ENCODE measurements around the gene DGCR6L. TPM values are rescaled to one million over a fixed set of nuclear protein-coding genes. Genes with fewer than 3 reads are reported as not detected.

The DGCR6L gene
- total RNA-seq, 1 donor from 2014 or later = 45.2 TPM

DNA sequence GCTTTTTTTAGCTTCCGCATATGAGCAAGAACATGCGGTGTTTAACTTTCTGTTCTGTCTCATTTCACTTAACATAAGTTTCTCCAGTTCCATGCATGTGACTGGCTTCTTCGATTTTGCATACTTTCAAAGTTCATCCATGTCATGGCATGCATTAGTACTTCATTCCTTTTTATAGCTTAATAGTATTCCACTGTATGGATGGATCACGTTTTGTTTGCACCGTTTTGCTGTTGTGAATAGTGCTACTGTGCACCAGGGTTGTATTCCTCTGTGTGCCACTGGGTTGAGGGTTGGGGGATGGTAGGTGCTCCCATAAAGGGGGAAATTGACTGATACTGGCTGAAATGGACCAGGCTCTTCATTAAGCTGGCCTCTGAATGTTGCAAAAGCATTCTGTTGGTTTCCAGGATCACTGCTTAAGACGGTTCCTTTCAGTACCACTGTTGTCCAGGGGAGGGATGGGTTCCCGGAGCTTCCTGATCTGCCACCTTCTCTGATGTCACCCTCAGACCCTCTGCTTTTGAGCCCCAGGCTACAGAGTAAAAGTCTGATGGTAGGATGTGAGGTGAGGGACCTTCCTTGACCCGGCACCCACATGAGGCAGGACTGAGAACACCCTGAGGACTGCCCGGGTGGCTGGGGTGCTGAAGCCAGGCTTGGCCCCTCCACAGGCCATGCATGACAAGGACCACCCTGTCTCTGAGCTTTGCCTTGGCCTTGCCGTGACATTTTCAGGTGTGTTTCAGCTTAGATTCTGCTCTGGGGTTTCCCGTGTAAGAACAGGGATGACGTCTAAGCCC, 24.4 kb downstream of the DGCR6L start:
- no peak for DNase-seq
- Histone ChIP-seq H3K27me3 (ENCODE audit: low read depth) (peaks cover 9% of the 10 kb centered on the region), H3K9me3 (replicated peaks) (no peaks in the 10 kb centered on the region), H3K4me3 (no peak overlapping the region), H3K4me1 (peaks cover 18% of the 10 kb centered on the region), H3K36me3 (no peaks in the 10 kb centered on the region), H3K27ac (replicated peaks) (no peak overlapping the region)
- intact Hi-C loops (cut with micrococcal nuclease) = no loop called here
- no peak for TF ChIP-seq CTCF (IDR thresholded peaks at IDR 0.05; ENCODE audit: borderline replicate concordance)

- Histone ChIP-seq H3K9me3 (replicated peaks) (no peaks in the 10 kb centered on the region), H3K27me3 (ENCODE audit: low read depth) (peaks cover 30% of the 10 kb centered on the region), H3K4me1 (no peaks in the 10 kb centered on the region), H3K27ac (replicated peaks) (no peak overlapping the region), H3K36me3 (no peaks in the 10 kb centered on the region), H3K4me3 (no peak overlapping the region)
- no peak for TF ChIP-seq CTCF (IDR thresholded peaks at IDR 0.05; ENCODE audit: borderline replicate concordance)
- intact Hi-C loops (cut with micrococcal nuclease) = no loop called here
- no peak for DNase-seq
Measured at GRCh38 chr22:20292673-20293232, 27.1 kb downstream of the DGCR6L start.

GRCh38 chr22:20292108-20292507, 27.8 kb downstream of the DGCR6L start:
- Histone ChIP-seq H3K36me3 (no peaks in the 10 kb centered on the region), H3K9me3 (replicated peaks) (no peaks in the 10 kb centered on the region), H3K4me1 (no peaks in the 10 kb centered on the region), H3K27me3 (ENCODE audit: low read depth) (peaks cover 30% of the 10 kb centered on the region), H3K4me3 (no peak overlapping the region), H3K27ac (replicated peaks) (no peak overlapping the region)
- intact Hi-C loops (cut with micrococcal nuclease) = no loop called here
- no peak for TF ChIP-seq CTCF (IDR thresholded peaks at IDR 0.05; ENCODE audit: borderline replicate concordance)
- DNase-seq = no peak

GRCh38 chr22:20291604-20292063, 28.2 kb downstream of the DGCR6L start:
- intact Hi-C loops (cut with micrococcal nuclease) = no loop called here
- no peak overlapping the region for H3K27ac ChIP-seq (replicated peaks)
- H3K36me3 ChIP-seq = no peaks in the 10 kb centered on the region
- TF ChIP-seq CTCF (IDR thresholded peaks at IDR 0.05; ENCODE audit: borderline replicate concordance) = no peak
- H3K4me1 ChIP-seq = no peaks in the 10 kb centered on the region
- no peak overlapping the region for H3K4me3 ChIP-seq
- H3K27me3 ChIP-seq (ENCODE audit: low read depth) = peaks cover 30% of the 10 kb centered on the region
- DNase-seq = no peak
- H3K9me3 ChIP-seq (replicated peaks) = no peaks in the 10 kb centered on the region

GRCh38 chr22:20291249-20291586, 28.6 kb downstream of the DGCR6L start:
- no peaks in the 10 kb centered on the region for H3K9me3 ChIP-seq (replicated peaks)
- no peak for TF ChIP-seq CTCF (IDR thresholded peaks at IDR 0.05; ENCODE audit: borderline replicate concordance)
- H3K36me3 ChIP-seq = no peaks in the 10 kb centered on the region
- H3K27me3 ChIP-seq (ENCODE audit: low read depth) = peaks cover 30% of the 10 kb centered on the region
- H3K4me3 ChIP-seq = no peak overlapping the region
- DNase-seq = no peak
- intact Hi-C loops (cut with micrococcal nuclease) = no loop called here
- H3K4me1 ChIP-seq = no peaks in the 10 kb centered on the region
- no peak overlapping the region for H3K27ac ChIP-seq (replicated peaks)

All from left ventricle myocardium inferior (tissue), 1 donor.